ENCODE data around the gene KCNG1. TPM values are rescaled to one million over a fixed set of nuclear protein-coding genes. Genes with fewer than 3 reads are reported as not detected.
"Not testable (repeated sequence)": the region's sequence is repeated elsewhere in the genome, so short reads cannot be mapped to it uniquely, and the experiment has no call there.

KCNG1 gene
- total and polyA plus RNA-seq, 2 donors (not counting 1 experiment from before 2014, with no cell fraction given) = 16.9 to 57.7 TPM

GRCh38 chr20:51046021-51046985 lies 23.4 kb upstream of the KCNG1 start:
- ChIA-PET POLR2A (no interaction called here), CTCF (no interaction called here)
- Mint-ChIP-seq H3K27ac (no peak overlapping the region), H3K4me3 (no peak overlapping the region), H3K27me3 (peaks cover 22% of the 10 kb centered on the region), H3K4me1 (no peaks in the 10 kb centered on the region), H3K9me3 (ENCODE audit: insufficient read depth) (no peaks in the 10 kb centered on the region)
- ATAC-seq (ENCODE audit: low read depth) (no peak), DNase-seq (no peak)
- H3K9ac ChIP-seq (ENCODE audit: low read length) = no peak overlapping the region
- H2AFZ ChIP-seq (ENCODE audit: insufficient read depth, low read depth, low read length, poor library complexity, severe bottlenecking) = no peak overlapping the region
- H3K4me1 ChIP-seq (ENCODE audit: control insufficient read depth in 2 of 2, insufficient read depth in 2 of 2, low read length in 2 of 2) = peaks cover 0 to 3% of the 10 kb centered on the region in 2 donors
- H3K4me2 ChIP-seq (replicated peaks; ENCODE audit: low read depth, low read length, poor library complexity, severe bottlenecking) = no peak overlapping the region
- 64% methylated on average over 5 of the region's 9 CpGs for WGBS (ENCODE audit: insufficient coverage)
- intact Hi-C loops (cut with micrococcal nuclease) = no loop called here
- H3K79me2 ChIP-seq (ENCODE audit: control insufficient read depth, insufficient read depth, low read length) = no peaks in the 10 kb centered on the region
- H3K4me3 ChIP-seq (ENCODE audit: control extremely low read depth in 1 of 5, extremely low read depth in 1 of 5, insufficient read depth in 1 of 5, low read depth in 2 of 5, low read length in 4 of 5) = no peak overlapping the region
- peaks cover 0 to 9% (median 2%) of the 10 kb centered on the region in 3 donors for H3K9me3 ChIP-seq (ENCODE audit: control extremely low read depth in 1 of 3, control insufficient read depth in 2 of 3, insufficient read depth in 1 of 3, low read length in 2 of 3)
- no peak overlapping the region for H3K27ac ChIP-seq (ENCODE audit: low read length in 2 of 2)
- H4K20me1 ChIP-seq (ENCODE audit: control insufficient read depth, insufficient read depth, low read length, poor library complexity, severe bottlenecking) = no peaks in the 10 kb centered on the region
- peaks cover 0 to 4% (median 0%) of the 10 kb centered on the region in 4 experiments for H3K27me3 ChIP-seq (replicated peaks in 1 of 4; ENCODE audit: control extremely low read depth in 1 of 4, control insufficient read depth in 3 of 4, insufficient read depth in 4 of 4, low read length in 3 of 4)
- TF ChIP-seq EZH2 (IDR thresholded peaks at IDR 0.05; ENCODE audit: borderline replicate concordance, insufficient read depth, low read depth, low read length, poor library complexity, severe bottlenecking) = no peak
- TF ChIP-seq CTCF (IDR thresholded peaks at IDR 0.05) = no peak
- H3K36me3 ChIP-seq (replicated peaks in 1 of 2; ENCODE audit: control extremely low read depth in 1 of 2, control insufficient read depth in 1 of 2, extremely low read depth in 1 of 2, insufficient read depth in 2 of 2, low read length in 1 of 2) = no peaks in the 10 kb centered on the region

GRCh38 chr20:51045492-51045891 lies 22.6 kb upstream of the KCNG1 start:
- H3K4me1 Mint-ChIP-seq; H3K4me1 ChIP-seq (ENCODE audit: control insufficient read depth in 2 of 2, insufficient read depth in 2 of 2, low read length in 2 of 2): not testable (repeated sequence)

More at GRCh38 chr20:51045492-51045891, 22.6 kb upstream of the KCNG1 start:
- H3K27me3 Mint-ChIP-seq = peaks cover 14% of the 10 kb centered on the region
- POLR2A ChIA-PET; H2AFZ ChIP-seq (ENCODE audit: insufficient read depth, low read depth, low read length, poor library complexity, severe bottlenecking); intact Hi-C loops (cut with micrococcal nuclease); H3K36me3 ChIP-seq (replicated peaks in 1 of 2; ENCODE audit: control extremely low read depth in 1 of 2, control insufficient read depth in 1 of 2, extremely low read depth in 1 of 2, insufficient read depth in 2 of 2, low read length in 1 of 2); H3K27ac ChIP-seq (ENCODE audit: low read length in 2 of 2); H3K4me3 ChIP-seq (ENCODE audit: control extremely low read depth in 1 of 5, extremely low read depth in 1 of 5, insufficient read depth in 1 of 5, low read depth in 2 of 5, low read length in 4 of 5); H4K20me1 ChIP-seq (ENCODE audit: control insufficient read depth, insufficient read depth, low read length, poor library complexity, severe bottlenecking); H3K79me2 ChIP-seq (ENCODE audit: control insufficient read depth, insufficient read depth, low read length); ATAC-seq (ENCODE audit: low read depth); H3K27ac Mint-ChIP-seq; H3K9me3 Mint-ChIP-seq (ENCODE audit: insufficient read depth); H3K4me2 ChIP-seq (replicated peaks; ENCODE audit: low read depth, low read length, poor library complexity, severe bottlenecking); H3K9ac ChIP-seq (ENCODE audit: low read length); CTCF ChIA-PET; H3K27me3 ChIP-seq (replicated peaks in 1 of 4; ENCODE audit: control extremely low read depth in 1 of 4, control insufficient read depth in 3 of 4, insufficient read depth in 4 of 4, low read length in 3 of 4); DNase-seq; H3K4me3 Mint-ChIP-seq: not testable (repeated sequence)
- peaks cover 0 to 14% (median 2%) of the 10 kb centered on the region in 3 donors for H3K9me3 ChIP-seq (ENCODE audit: control extremely low read depth in 1 of 3, control insufficient read depth in 2 of 3, insufficient read depth in 1 of 3, low read length in 2 of 3)
- 97% methylated on average over 4 of the region's 9 CpGs for WGBS (ENCODE audit: insufficient coverage)
